WTC11 (cell line): Measurements from ENCODE around the gene CD34.

Source experiments
- AFF4 ChIP-seq: sonication (generic); formaldehyde crosslinking; IDR thresholded peaks from 2 replicates; pipeline ENCODE4 v1.8.1; 2023; ENCODE audit warnings: mild to moderate bottlenecking, missing genetic modification reagents, borderline replicate concordance
- ATF2 ChIP-seq: sonication (generic); formaldehyde crosslinking; IDR thresholded peaks from 2 replicates; pipeline ENCODE4 v1.8.1; 2022; ENCODE audit warnings: low read depth, missing genetic modification reagents, borderline replicate concordance
- CTCF ChIP-seq: fragments of 200-600 bp; IDR thresholded peaks from 2 replicates; pipeline ENCODE4 v1.8.0; 2022; ENCODE audit warnings: antibody characterized with exemption
- ELF4 ChIP-seq: sonication (generic); formaldehyde crosslinking; IDR thresholded peaks from 2 replicates; pipeline ENCODE4 v1.8.1; 2022; ENCODE audit warnings: low read depth, mild to moderate bottlenecking, moderate library complexity, missing genetic modification reagents
- FOXP1 ChIP-seq: sonication (generic); formaldehyde crosslinking; IDR thresholded peaks from 2 replicates; pipeline ENCODE4 v1.8.0; 2022; ENCODE audit warnings: missing genetic modification reagents, mild to moderate bottlenecking, moderate library complexity, borderline replicate concordance
- FOXP4 ChIP-seq: sonication (generic); formaldehyde crosslinking; IDR thresholded peaks from 2 replicates; pipeline ENCODE4 v1.8.0; 2022; ENCODE audit warnings: mild to moderate bottlenecking, missing genetic modification reagents
- MAX ChIP-seq: sonication (generic); formaldehyde crosslinking; IDR thresholded peaks from 2 replicates; pipeline ENCODE4 v1.8.0; 2022; ENCODE audit warnings: mild to moderate bottlenecking, missing genetic modification reagents
- MLX ChIP-seq: sonication (generic); formaldehyde crosslinking; IDR thresholded peaks from 2 replicates; pipeline ENCODE4 v1.8.1; 2023; ENCODE audit warnings: mild to moderate bottlenecking, missing genetic modification reagents, moderate library complexity
- NFYB ChIP-seq: sonication (generic); formaldehyde crosslinking; conservative IDR thresholded peaks from 2 replicates; pipeline ENCODE4 v1.8.0; 2022; ENCODE audit warnings: low read depth, missing genetic modification reagents
- NR1H2 ChIP-seq: sonication (generic); formaldehyde crosslinking; IDR thresholded peaks from 2 replicates; pipeline ENCODE4 v1.9.0; 2021; ENCODE audit warnings: mild to moderate bottlenecking, moderate library complexity, missing genetic modification reagents
- PRDM15 ChIP-seq: sonication (generic); formaldehyde crosslinking; IDR thresholded peaks from 2 replicates; pipeline ENCODE4 v1.8.0; 2022; ENCODE audit warnings: missing genetic modification reagents
- SP1 ChIP-seq: sonication (generic); formaldehyde crosslinking; conservative IDR thresholded peaks from 2 replicates; pipeline ENCODE4 v1.8.1; 2022; ENCODE audit warnings: missing genetic modification reagents
- TCF7 ChIP-seq: sonication (generic); formaldehyde crosslinking; IDR thresholded peaks from 2 replicates; pipeline ENCODE4 v1.8.0; 2022; ENCODE audit warnings: mild to moderate bottlenecking, low read depth, missing genetic modification reagents, moderate library complexity
- TEAD1 ChIP-seq: sonication (generic); formaldehyde crosslinking; IDR thresholded peaks from 2 replicates; pipeline ENCODE4 v1.8.0; 2022; ENCODE audit warnings: mild to moderate bottlenecking, missing genetic modification reagents

GRCh38 chr1:207884266-207885029 is 26.5 kb downstream of the CD34 start:
- TF ChIP-seq AFF4 (CRISPR knock-in tag) = no peak
- no peak for TF ChIP-seq TCF7 (CRISPR knock-in tag)
- TF ChIP-seq CTCF = no peak
- no peak for TF ChIP-seq ELF4 (CRISPR knock-in tag)
- TF ChIP-seq ATF2 = no peak
- TF ChIP-seq NR1H2 = no peak
- no peak for TF ChIP-seq FOXP4 (CRISPR knock-in tag)
- no peak for TF ChIP-seq NFYB (CRISPR knock-in tag)
- TF ChIP-seq MAX (CRISPR knock-in tag) = no peak
- no peak for TF ChIP-seq TEAD1 (CRISPR knock-in tag)
- no peak for TF ChIP-seq FOXP1 (CRISPR knock-in tag)
- no peak for TF ChIP-seq PRDM15 (CRISPR knock-in tag)
- no peak for TF ChIP-seq SP1
- TF ChIP-seq MLX (CRISPR knock-in tag) = no peak
